GM23338 (cell line): ENCODE data around the gene HCRTR1. TPM values are rescaled to one million over a fixed set of nuclear protein-coding genes. Genes with fewer than 3 reads are reported as not detected.

Experiments used
- ATAC-seq: fragments of 200-7000 bp; cut with Tn5 transposase; 3 replicates; pipeline ENCODE4 v1.9.1; 2020
- DNase-seq: peaks from one replicate; pipeline ENCODE4 v3.0.0-alpha.2; 2015; ENCODE audit warnings: low spot score
- H2AFZ ChIP-seq: fragments of 200-600 bp; sonication (generic); 2 replicates; pipeline ENCODE4 v1.8.0; 2016; ENCODE audit warnings: antibody characterized with exemption, mild to moderate bottlenecking, moderate library complexity
- H3F3A ChIP-seq: fragments of 200-600 bp; sonication (generic); replicated peaks from 2 replicates; pipeline ENCODE4 v1.8.0; 2017; ENCODE audit warnings: antibody characterized with exemption, mixed run types, low read depth
- H3K27ac ChIP-seq: fragments of 200-600 bp; sonication (generic); 2 replicates; pipeline ENCODE4 v1.6.1; 2016; ENCODE audit warnings: low read depth
- H3K27me3 ChIP-seq: fragments of 200-600 bp; sonication (generic); 2 replicates; pipeline ENCODE4 v1.8.0; 2016; ENCODE audit warnings: mild to moderate bottlenecking, mixed run types, moderate library complexity; ENCODE audit not compliant: insufficient read depth
- H3K36me3 ChIP-seq: fragments of 200-600 bp; sonication (generic); 2 replicates; pipeline ENCODE4 v1.8.0; 2016; ENCODE audit warnings: mild to moderate bottlenecking; ENCODE audit not compliant: insufficient read depth
- H3K4me1 ChIP-seq: fragments of 200-600 bp; sonication (generic); 2 replicates; pipeline ENCODE4 v1.8.0; 2016; ENCODE audit warnings: mild to moderate bottlenecking, moderate library complexity; ENCODE audit not compliant: insufficient read depth
- H3K4me2 ChIP-seq: fragments of 200-600 bp; sonication (generic); 2 replicates; pipeline ENCODE4 v1.7.1; 2017; ENCODE audit warnings: mixed run types
- H3K4me3 ChIP-seq: fragments of 200-600 bp; sonication (generic); 2 replicates; pipeline ENCODE4 v1.6.1; 2016; ENCODE audit warnings: mixed run types
- H3K79me2 ChIP-seq: fragments of 200-600 bp; sonication (generic); replicated peaks from 2 replicates; pipeline ENCODE4 v1.8.0; 2017; ENCODE audit warnings: mild to moderate bottlenecking; ENCODE audit not compliant: insufficient read depth
- H3K9me2 ChIP-seq: fragments of 200-600 bp; sonication (generic); 2 replicates; pipeline ENCODE4 v1.8.0; 2017; ENCODE audit not compliant: insufficient read depth
- H4K20me1 ChIP-seq: fragments of 200-600 bp; sonication (generic); replicated peaks from 2 replicates; pipeline ENCODE4 v1.8.0; 2017; ENCODE audit warnings: mild to moderate bottlenecking; ENCODE audit not compliant: insufficient read depth
- H3K27ac Mint-ChIP-seq: 2 replicates; pipeline ENCODE4 v1.8.0; 2020; ENCODE audit warnings: inconsistent platforms, mild to moderate bottlenecking, moderate library complexity, mixed read lengths
- H3K27me3 Mint-ChIP-seq: 3 replicates; pipeline ENCODE4 v1.8.0; 2022; ENCODE audit warnings: low read depth, mild to moderate bottlenecking, moderate library complexity, mixed read lengths, inconsistent platforms; ENCODE audit not compliant: insufficient read depth, poor library complexity
- H3K36me3 Mint-ChIP-seq: 3 replicates; pipeline ENCODE4 v1.8.0; 2021; ENCODE audit warnings: low read depth, mild to moderate bottlenecking, inconsistent platforms, moderate library complexity, mixed read lengths
- H3K4me1 Mint-ChIP-seq: 3 replicates; pipeline ENCODE4 v1.8.0; 2020; ENCODE audit warnings: mild to moderate bottlenecking, inconsistent platforms, mixed read lengths
- H3K4me3 Mint-ChIP-seq: 3 replicates; pipeline ENCODE4 v1.8.0; 2021; ENCODE audit warnings: moderate library complexity, mild to moderate bottlenecking, inconsistent platforms, mixed read lengths
- H3K9me3 Mint-ChIP-seq: 3 replicates; pipeline ENCODE4 v1.8.0; 2020; ENCODE audit warnings: moderate library complexity, mild to moderate bottlenecking, inconsistent platforms, mixed read lengths
- CREB1 ChIP-seq: fragments of 250-450 bp; sonication (Bioruptor Pico); IDR thresholded peaks from 2 replicates; pipeline ENCODE4 v1.5.0; 2020; ENCODE audit warnings: low read depth, mild to moderate bottlenecking, moderate library complexity
- EZH2 ChIP-seq: fragments of 200-600 bp; sonication (generic); IDR thresholded peaks from one replicate; pipeline ENCODE4 v1.8.0; 2017; ENCODE audit warnings: antibody characterized with exemption, mild to moderate bottlenecking, low read depth; ENCODE audit not compliant: unreplicated experiment
- EZH2phosphoT487 ChIP-seq: fragments of 200-600 bp; sonication (generic); IDR thresholded peaks from one replicate; pipeline ENCODE4 v1.8.1; 2018; ENCODE audit warnings: antibody characterized with exemption; ENCODE audit not compliant: unreplicated experiment
- POLR2AphosphoS5 ChIP-seq: IDR thresholded peaks from 2 replicates; pipeline ENCODE4 v1.6.1; 2016; ENCODE audit warnings: antibody characterized with exemption, low read depth
- STAT1 ChIP-seq: IDR thresholded peaks from one replicate; pipeline ENCODE4 v1.6.1; 2016; ENCODE audit warnings: antibody characterized with exemption; ENCODE audit not compliant: unreplicated experiment
- ZNF114 ChIP-seq: fragments of 250-450 bp; sonication (Bioruptor Pico); IDR thresholded peaks from 2 replicates; pipeline ENCODE4 v1.5.0; 2020; ENCODE audit warnings: mild to moderate bottlenecking, moderate library complexity
- ZNF331 ChIP-seq: fragments of 250-450 bp; sonication (Bioruptor Pico); IDR thresholded peaks from 2 replicates; pipeline ENCODE4 v1.5.0; 2020; ENCODE audit warnings: low read depth, mild to moderate bottlenecking, moderate library complexity
- polyA plus RNA-seq: library from polyadenylated mRNA; unstranded; fragments of >200 nt; fragmentation: Nextera tagmentation; extraction: Ambion mirVana; gene quantifications from 2 replicates; pipeline ENCODE4 v1.2.1, GENCODE V29; 2016
- total RNA-seq: library from RNA; depleted of rRNA; stranded (reverse); fragments of >200 nt; shearing (Covaris generic); gene quantifications from 2 replicates; pipeline ENCODE4 v1.2.3, GENCODE V29; 2014
- TF ChIP-seq, protein P1 (sequence below), 2 experiments: fragments of 200-600 bp in 1 of 2; sonication (generic) in 1 of 2; conservative IDR thresholded peaks; 2 replicates each; pipeline versions ENCODE4 v1.5.1 to v1.6.1; 2016 to 2017; ENCODE audit warnings: antibody characterized with exemption in 2 of 2, low read depth in 2 of 2, mild to moderate bottlenecking in 2 of 2, moderate library complexity in 1 of 2
- TF ChIP-seq, protein P2 (sequence below): fragments of 250-450 bp; sonication (Bioruptor Pico); IDR thresholded peaks from 2 replicates; pipeline ENCODE4 v1.5.0; 2020; ENCODE audit warnings: mild to moderate bottlenecking, moderate library complexity
- TF ChIP-seq, protein P3 (sequence below): IDR thresholded peaks from one replicate; pipeline ENCODE4 v1.6.1; 2018; ENCODE audit warnings: antibody characterized with exemption; ENCODE audit not compliant: unreplicated experiment

The HCRTR1 gene
- total and polyA plus RNA-seq, 2 experiments from 2014 or later = 0.15 to 1.0 TPM

DNA sequence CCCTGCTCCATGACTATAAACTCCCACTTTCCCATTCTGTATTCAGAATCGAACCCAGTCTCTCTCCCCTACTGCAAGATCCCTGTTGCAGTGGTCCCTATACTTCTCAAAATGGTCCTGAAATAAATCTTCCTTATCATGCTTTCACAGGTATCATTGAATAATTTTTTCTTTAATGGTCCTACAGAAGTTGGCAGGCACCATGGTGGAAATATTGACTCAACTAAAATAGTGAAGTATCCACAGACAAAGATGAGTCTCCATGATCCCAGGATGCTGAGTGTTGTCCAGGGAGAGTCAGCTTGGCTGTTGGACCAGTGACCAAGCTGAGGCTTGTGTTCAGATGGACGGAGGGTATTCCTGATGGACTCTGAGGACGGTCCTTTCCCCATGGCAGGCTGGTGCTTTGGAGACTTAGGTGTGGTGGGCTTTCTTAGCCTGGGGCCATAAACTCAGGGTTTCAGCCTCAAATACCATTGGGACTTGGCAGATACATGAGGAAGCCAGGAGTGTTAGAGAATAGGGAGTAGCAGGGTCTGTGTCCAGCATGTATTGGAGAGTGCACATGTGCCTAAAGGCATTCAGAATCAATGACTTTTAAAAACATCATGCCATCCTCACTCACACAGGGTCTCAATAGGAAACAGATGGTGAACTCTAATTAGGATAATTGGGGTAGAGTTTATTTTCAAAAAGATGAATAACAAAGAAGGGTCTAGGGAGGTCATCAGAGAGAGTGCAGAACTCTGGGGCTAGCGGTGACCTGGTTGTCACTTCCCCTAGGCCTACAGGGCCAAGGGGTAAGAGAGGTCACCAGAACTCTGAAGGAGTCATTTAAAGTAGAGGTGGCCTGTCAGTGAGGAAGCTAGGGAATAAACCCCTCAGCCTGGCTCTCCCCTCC, 21.4 kb upstream of the HCRTR1 start:
- no peaks in the 10 kb centered on the region for H3K36me3 Mint-ChIP-seq
- peaks cover 9% of the 10 kb centered on the region for H3K4me1 Mint-ChIP-seq
- Histone ChIP-seq H3F3A (no peaks in the 10 kb centered on the region), H3K9me2 (no peaks in the 10 kb centered on the region), H3K79me2 (no peaks in the 10 kb centered on the region), H3K4me3 (no peak overlapping the region), H3K36me3 (no peaks in the 10 kb centered on the region), H4K20me1 (no peaks in the 10 kb centered on the region), H3K4me2 (no peak overlapping the region), H3K4me1 (no peaks in the 10 kb centered on the region), H2AFZ (no peak overlapping the region), H3K27me3 (no peaks in the 10 kb centered on the region), H3K27ac (no peak overlapping the region)
- ATAC-seq = no peak
- H3K4me3 Mint-ChIP-seq = no peak overlapping the region
- no peak for DNase-seq
- TF ChIP-seq, protein P1, sequence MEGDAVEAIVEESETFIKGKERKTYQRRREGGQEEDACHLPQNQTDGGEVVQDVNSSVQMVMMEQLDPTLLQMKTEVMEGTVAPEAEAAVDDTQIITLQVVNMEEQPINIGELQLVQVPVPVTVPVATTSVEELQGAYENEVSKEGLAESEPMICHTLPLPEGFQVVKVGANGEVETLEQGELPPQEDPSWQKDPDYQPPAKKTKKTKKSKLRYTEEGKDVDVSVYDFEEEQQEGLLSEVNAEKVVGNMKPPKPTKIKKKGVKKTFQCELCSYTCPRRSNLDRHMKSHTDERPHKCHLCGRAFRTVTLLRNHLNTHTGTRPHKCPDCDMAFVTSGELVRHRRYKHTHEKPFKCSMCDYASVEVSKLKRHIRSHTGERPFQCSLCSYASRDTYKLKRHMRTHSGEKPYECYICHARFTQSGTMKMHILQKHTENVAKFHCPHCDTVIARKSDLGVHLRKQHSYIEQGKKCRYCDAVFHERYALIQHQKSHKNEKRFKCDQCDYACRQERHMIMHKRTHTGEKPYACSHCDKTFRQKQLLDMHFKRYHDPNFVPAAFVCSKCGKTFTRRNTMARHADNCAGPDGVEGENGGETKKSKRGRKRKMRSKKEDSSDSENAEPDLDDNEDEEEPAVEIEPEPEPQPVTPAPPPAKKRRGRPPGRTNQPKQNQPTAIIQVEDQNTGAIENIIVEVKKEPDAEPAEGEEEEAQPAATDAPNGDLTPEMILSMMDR (conservative IDR thresholded peaks at IDR 0.05; ENCODE audit: low read depth in 2 of 2) = no peak
- TF ChIP-seq CREB1 (CRISPR knock-in tag) = no peak
- no peaks in the 10 kb centered on the region for H3K9me3 Mint-ChIP-seq
- H3K27ac Mint-ChIP-seq = no peak overlapping the region
- H3K27me3 Mint-ChIP-seq = peaks cover 5% of the 10 kb centered on the region

DNA sequence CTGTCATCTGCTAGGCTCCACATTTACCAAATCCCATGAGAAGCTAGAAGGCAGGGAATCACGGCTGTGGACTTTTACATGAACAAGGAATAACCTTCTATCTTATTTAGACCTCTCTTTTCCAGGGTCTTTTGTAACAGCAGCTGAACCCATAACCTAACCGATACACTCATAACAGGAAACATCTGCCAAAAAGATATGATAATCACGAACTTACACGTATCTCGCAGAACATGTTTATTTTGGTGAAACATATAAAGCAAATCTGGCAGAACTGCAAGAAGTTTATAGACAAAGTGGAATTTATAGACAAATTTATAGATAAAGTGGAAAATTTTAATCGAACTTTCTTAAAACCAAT, 20.8 kb upstream of the HCRTR1 start:
- Mint-ChIP-seq H3K27me3 (peaks cover 5% of the 10 kb centered on the region), H3K27ac (no peak overlapping the region), H3K4me1 (peaks cover 5% of the 10 kb centered on the region; the same call in 2 of the 3 replicates), H3K4me3 (no peak overlapping the region), H3K36me3 (no peaks in the 10 kb centered on the region), H3K9me3 (no peaks in the 10 kb centered on the region)
- TF ChIP-seq EZH2 (no peak), EZH2phosphoT487 (no peak), ZNF114 (CRISPR knock-in tag) (no peak), POLR2AphosphoS5 (no peak), ZNF331 (CRISPR knock-in tag) (no peak), STAT1 (no peak)
- TF ChIP-seq, protein P2, sequence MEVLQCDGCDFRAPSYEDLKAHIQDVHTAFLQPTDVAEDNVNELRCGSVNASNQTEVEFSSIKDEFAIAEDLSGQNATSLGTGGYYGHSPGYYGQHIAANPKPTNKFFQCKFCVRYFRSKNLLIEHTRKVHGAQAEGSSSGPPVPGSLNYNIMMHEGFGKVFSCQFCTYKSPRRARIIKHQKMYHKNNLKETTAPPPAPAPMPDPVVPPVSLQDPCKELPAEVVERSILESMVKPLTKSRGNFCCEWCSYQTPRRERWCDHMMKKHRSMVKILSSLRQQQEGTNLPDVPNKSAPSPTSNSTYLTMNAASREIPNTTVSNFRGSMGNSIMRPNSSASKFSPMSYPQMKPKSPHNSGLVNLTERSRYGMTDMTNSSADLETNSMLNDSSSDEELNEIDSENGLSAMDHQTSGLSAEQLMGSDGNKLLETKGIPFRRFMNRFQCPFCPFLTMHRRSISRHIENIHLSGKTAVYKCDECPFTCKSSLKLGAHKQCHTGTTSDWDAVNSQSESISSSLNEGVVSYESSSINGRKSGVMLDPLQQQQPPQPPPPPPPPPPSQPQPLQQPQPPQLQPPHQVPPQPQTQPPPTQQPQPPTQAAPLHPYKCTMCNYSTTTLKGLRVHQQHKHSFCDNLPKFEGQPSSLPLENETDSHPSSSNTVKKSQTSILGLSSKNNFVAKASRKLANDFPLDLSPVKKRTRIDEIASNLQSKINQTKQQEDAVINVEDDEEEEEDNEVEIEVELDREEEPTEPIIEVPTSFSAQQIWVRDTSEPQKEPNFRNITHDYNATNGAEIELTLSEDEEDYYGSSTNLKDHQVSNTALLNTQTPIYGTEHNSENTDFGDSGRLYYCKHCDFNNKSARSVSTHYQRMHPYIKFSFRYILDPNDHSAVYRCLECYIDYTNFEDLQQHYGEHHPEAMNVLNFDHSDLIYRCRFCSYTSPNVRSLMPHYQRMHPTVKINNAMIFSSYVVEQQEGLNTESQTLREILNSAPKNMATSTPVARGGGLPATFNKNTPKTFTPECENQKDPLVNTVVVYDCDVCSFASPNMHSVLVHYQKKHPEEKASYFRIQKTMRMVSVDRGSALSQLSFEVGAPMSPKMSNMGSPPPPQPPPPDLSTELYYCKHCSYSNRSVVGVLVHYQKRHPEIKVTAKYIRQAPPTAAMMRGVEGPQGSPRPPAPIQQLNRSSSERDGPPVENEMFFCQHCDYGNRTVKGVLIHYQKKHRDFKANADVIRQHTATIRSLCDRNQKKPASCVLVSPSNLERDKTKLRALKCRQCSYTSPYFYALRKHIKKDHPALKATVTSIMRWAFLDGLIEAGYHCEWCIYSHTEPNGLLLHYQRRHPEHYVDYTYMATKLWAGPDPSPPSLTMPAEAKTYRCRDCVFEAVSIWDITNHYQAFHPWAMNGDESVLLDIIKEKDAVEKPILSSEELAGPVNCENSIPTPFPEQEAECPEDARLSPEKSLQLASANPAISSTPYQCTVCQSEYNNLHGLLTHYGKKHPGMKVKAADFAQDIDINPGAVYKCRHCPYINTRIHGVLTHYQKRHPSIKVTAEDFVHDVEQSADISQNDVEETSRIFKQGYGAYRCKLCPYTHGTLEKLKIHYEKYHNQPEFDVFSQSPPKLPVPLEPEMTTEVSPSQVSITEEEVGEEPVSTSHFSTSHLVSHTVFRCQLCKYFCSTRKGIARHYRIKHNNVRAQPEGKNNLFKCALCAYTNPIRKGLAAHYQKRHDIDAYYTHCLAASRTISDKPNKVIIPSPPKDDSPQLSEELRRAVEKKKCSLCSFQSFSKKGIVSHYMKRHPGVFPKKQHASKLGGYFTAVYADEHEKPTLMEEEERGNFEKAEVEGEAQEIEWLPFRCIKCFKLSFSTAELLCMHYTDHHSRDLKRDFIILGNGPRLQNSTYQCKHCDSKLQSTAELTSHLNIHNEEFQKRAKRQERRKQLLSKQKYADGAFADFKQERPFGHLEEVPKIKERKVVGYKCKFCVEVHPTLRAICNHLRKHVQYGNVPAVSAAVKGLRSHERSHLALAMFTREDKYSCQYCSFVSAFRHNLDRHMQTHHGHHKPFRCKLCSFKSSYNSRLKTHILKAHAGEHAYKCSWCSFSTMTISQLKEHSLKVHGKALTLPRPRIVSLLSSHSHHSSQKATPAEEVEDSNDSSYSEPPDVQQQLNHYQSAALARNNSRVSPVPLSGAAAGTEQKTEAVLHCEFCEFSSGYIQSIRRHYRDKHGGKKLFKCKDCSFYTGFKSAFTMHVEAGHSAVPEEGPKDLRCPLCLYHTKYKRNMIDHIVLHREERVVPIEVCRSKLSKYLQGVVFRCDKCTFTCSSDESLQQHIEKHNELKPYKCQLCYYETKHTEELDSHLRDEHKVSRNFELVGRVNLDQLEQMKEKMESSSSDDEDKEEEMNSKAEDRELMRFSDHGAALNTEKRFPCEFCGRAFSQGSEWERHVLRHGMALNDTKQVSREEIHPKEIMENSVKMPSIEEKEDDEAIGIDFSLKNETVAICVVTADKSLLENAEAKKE = no peak
- TF ChIP-seq, protein P3, sequence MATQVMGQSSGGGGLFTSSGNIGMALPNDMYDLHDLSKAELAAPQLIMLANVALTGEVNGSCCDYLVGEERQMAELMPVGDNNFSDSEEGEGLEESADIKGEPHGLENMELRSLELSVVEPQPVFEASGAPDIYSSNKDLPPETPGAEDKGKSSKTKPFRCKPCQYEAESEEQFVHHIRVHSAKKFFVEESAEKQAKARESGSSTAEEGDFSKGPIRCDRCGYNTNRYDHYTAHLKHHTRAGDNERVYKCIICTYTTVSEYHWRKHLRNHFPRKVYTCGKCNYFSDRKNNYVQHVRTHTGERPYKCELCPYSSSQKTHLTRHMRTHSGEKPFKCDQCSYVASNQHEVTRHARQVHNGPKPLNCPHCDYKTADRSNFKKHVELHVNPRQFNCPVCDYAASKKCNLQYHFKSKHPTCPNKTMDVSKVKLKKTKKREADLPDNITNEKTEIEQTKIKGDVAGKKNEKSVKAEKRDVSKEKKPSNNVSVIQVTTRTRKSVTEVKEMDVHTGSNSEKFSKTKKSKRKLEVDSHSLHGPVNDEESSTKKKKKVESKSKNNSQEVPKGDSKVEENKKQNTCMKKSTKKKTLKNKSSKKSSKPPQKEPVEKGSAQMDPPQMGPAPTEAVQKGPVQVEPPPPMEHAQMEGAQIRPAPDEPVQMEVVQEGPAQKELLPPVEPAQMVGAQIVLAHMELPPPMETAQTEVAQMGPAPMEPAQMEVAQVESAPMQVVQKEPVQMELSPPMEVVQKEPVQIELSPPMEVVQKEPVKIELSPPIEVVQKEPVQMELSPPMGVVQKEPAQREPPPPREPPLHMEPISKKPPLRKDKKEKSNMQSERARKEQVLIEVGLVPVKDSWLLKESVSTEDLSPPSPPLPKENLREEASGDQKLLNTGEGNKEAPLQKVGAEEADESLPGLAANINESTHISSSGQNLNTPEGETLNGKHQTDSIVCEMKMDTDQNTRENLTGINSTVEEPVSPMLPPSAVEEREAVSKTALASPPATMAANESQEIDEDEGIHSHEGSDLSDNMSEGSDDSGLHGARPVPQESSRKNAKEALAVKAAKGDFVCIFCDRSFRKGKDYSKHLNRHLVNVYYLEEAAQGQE = no peak
- H3K36me3 ChIP-seq = no peaks in the 10 kb centered on the region
- no peak overlapping the region for H3K4me2 ChIP-seq
- H2AFZ ChIP-seq = no peak overlapping the region
- no peak for ATAC-seq
- no peaks in the 10 kb centered on the region for H3K79me2 ChIP-seq
- no peak for DNase-seq
- H3K27me3 ChIP-seq = no peaks in the 10 kb centered on the region
- H3K27ac ChIP-seq = no peak overlapping the region
- H4K20me1 ChIP-seq = no peaks in the 10 kb centered on the region
- no peaks in the 10 kb centered on the region for H3K4me1 ChIP-seq
- H3K9me2 ChIP-seq = no peaks in the 10 kb centered on the region
- no peak overlapping the region for H3K4me3 ChIP-seq
- H3F3A ChIP-seq = no peaks in the 10 kb centered on the region
